GM19023 (cell line): Measurements from ENCODE around the gene NUP188.

Source experiments
- ATAC-seq: cut with Tn5 transposase; IDR thresholded peaks from one replicate; pipeline ENCODE4 v1.9.1; 2021; ENCODE audit warnings: mild to moderate bottlenecking, moderate library complexity; ENCODE audit not compliant: unreplicated experiment

The NUP188 gene

GRCh38 chr9:128947527-128948301, at the start of gene NUP188, which contains the start of gene DOLK:
TSS of gene NUP188 (plus strand) at chr9:128947699. CDS start at chr9:128947720, 21 bp downstream.
TSS of gene DOLK (minus strand) at chr9:128947603. CDS start at chr9:128947303, 300 bp downstream.
- ATAC-seq, result peak; percentile 69

- no peak for ATAC-seq
Measured at GRCh38 chr9:128898382-128898781, 49.1 kb upstream of the NUP188 start.

GRCh38 chr9:128898845-128899565, 48.5 kb upstream of the NUP188 start:
- no peak for ATAC-seq

- no peak for ATAC-seq
Measured at GRCh38 chr9:128899566-128900322, 47.8 kb upstream of the NUP188 start.

GRCh38 chr9:128901379-128901778, 46.1 kb upstream of the NUP188 start:
- no peak for ATAC-seq

- peak; percentile 23 for ATAC-seq
Measured at GRCh38 chr9:128901822-128902221, 45.7 kb upstream of the NUP188 start.

- peak; percentile 74 for ATAC-seq
Measured at GRCh38 chr9:128902351-128903078, 45.0 kb upstream of the NUP188 start.

GRCh38 chr9:128903079-128903461, 44.4 kb upstream of the NUP188 start:
- no peak for ATAC-seq

GRCh38 chr9:128903871-128904620, 43.5 kb upstream of the NUP188 start:
- ATAC-seq, result no peak

GRCh38 chr9:128905964-128906363, 41.5 kb upstream of the NUP188 start:
- ATAC-seq, result no peak

- no peak for ATAC-seq
Measured at GRCh38 chr9:128906741-128907140, 40.8 kb upstream of the NUP188 start.

- no peak for ATAC-seq
Measured at GRCh38 chr9:128908372-128908771, 39.1 kb upstream of the NUP188 start.

GRCh38 chr9:128909859-128910258, 37.6 kb upstream of the NUP188 start:
- ATAC-seq, result no peak

- ATAC-seq, result no peak
Measured at GRCh38 chr9:128910906-128911305, 36.6 kb upstream of the NUP188 start.

- no peak for ATAC-seq
Measured at GRCh38 chr9:128911529-128912035, 35.9 kb upstream of the NUP188 start.

- no peak for ATAC-seq
Measured at GRCh38 chr9:128912270-128912853, 35.1 kb upstream of the NUP188 start.

GRCh38 chr9:128913048-128913900, 34.2 kb upstream of the NUP188 start:
- no peak for ATAC-seq

- no peak for ATAC-seq
Measured at GRCh38 chr9:128913995-128914772, 33.3 kb upstream of the NUP188 start.
